ENCODE data around the gene MOCS1.

MOCS1 gene

DNA sequence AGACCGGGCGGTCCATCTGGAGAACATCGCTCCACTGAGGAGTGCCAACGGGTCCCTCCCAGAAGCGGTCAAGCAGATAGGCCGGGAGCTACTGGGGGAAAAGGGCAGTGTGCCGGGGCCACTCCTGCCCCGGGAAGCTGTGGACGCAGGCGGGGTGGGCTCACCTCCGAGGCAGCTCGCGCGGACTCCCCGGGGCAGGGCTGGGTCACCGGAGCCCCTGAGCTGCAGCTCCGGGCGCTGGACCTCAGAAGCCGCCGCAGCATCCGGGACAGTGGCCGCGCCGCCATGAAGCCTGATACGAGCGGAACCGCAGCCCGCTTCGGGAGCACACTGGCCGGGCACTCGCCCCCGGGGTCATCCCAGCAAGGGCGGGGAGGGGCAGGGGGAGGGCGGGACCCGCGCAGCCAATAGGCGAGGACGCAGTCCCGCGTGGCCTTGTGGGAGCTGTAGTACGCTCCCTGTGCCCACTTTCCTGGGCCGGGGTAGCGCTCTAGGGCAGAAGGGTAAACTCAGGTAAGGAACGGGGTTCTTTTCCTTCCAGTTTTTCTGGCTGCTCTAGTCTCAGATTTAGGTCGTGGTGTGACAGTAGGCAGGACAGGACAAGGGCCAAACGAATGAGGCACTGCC, at the start of gene MOCS1 (continued):
- TF ChIP-seq, protein P1, sequence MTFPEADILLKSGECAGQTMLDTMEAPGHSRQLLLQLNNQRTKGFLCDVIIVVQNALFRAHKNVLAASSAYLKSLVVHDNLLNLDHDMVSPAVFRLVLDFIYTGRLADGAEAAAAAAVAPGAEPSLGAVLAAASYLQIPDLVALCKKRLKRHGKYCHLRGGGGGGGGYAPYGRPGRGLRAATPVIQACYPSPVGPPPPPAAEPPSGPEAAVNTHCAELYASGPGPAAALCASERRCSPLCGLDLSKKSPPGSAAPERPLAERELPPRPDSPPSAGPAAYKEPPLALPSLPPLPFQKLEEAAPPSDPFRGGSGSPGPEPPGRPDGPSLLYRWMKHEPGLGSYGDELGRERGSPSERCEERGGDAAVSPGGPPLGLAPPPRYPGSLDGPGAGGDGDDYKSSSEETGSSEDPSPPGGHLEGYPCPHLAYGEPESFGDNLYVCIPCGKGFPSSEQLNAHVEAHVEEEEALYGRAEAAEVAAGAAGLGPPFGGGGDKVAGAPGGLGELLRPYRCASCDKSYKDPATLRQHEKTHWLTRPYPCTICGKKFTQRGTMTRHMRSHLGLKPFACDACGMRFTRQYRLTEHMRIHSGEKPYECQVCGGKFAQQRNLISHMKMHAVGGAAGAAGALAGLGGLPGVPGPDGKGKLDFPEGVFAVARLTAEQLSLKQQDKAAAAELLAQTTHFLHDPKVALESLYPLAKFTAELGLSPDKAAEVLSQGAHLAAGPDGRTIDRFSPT (tag by site-specific recombination; IDR thresholded peaks at IDR 0.05): peak; percentile 78
- TF ChIP-seq ZNF792 (tag by site-specific recombination; IDR thresholded peaks at IDR 0.05) (no peak), BCL11A (tag by site-specific recombination; IDR thresholded peaks at IDR 0.05; ENCODE audit: low read depth) (peak; percentile 70; the same call in 1 of the 2 replicates), ZNF354C (tag by site-specific recombination; IDR thresholded peaks at IDR 0.05; ENCODE audit: borderline replicate concordance, low read depth) (no peak), ZNF138 (tag by site-specific recombination; IDR thresholded peaks at IDR 0.05; ENCODE audit: borderline replicate concordance) (no peak), ZNF248 (tag by site-specific recombination; IDR thresholded peaks at IDR 0.05) (no peak), ZBTB20 (tag by site-specific recombination; IDR thresholded peaks at IDR 0.05) (peak; percentile 84; the same call in 1 of the 2 replicates), GLI2 (tag by site-specific recombination; IDR thresholded peaks at IDR 0.05; ENCODE audit: borderline replicate concordance, low read depth) (no peak), EGR2 (tag by site-specific recombination; IDR thresholded peaks at IDR 0.05; ENCODE audit: low read depth) (0 out of 2 replicates have a peak, but pooled peaks have one; percentile 14), ZNF747 (tag by site-specific recombination; IDR thresholded peaks at IDR 0.05) (no peak), ZBTB17 (tag by site-specific recombination; IDR thresholded peaks at IDR 0.05) (peak; percentile 32; the same call in 1 of the 2 replicates), MEIS1 (CRISPR knock-in tag; IDR thresholded peaks at IDR 0.05; ENCODE audit: borderline replicate concordance) (no peak), ZNF184 (tag by site-specific recombination; IDR thresholded peaks at IDR 0.05) (no peak), ZNF677 (tag by site-specific recombination; IDR thresholded peaks at IDR 0.05) (no peak)
- TF ChIP-seq, protein P2, sequence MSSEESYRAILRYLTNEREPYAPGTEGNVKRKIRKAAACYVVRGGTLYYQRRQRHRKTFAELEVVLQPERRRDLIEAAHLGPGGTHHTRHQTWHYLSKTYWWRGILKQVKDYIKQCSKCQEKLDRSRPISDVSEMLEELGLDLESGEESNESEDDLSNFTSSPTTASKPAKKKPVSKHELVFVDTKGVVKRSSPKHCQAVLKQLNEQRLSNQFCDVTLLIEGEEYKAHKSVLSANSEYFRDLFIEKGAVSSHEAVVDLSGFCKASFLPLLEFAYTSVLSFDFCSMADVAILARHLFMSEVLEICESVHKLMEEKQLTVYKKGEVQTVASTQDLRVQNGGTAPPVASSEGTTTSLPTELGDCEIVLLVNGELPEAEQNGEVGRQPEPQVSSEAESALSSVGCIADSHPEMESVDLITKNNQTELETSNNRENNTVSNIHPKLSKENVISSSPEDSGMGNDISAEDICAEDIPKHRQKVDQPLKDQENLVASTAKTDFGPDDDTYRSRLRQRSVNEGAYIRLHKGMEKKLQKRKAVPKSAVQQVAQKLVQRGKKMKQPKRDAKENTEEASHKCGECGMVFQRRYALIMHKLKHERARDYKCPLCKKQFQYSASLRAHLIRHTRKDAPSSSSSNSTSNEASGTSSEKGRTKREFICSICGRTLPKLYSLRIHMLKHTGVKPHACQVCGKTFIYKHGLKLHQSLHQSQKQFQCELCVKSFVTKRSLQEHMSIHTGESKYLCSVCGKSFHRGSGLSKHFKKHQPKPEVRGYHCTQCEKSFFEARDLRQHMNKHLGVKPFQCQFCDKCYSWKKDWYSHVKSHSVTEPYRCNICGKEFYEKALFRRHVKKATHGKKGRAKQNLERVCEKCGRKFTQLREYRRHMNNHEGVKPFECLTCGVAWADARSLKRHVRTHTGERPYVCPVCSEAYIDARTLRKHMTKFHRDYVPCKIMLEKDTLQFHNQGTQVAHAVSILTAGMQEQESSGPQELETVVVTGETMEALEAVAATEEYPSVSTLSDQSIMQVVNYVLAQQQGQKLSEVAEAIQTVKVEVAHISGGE (tag by site-specific recombination; conservative IDR thresholded peaks at IDR 0.05; ENCODE audit: low read depth): 0 out of 2 replicates have a peak, but pooled peaks have one; percentile 48
- TF ChIP-seq, protein P3, sequence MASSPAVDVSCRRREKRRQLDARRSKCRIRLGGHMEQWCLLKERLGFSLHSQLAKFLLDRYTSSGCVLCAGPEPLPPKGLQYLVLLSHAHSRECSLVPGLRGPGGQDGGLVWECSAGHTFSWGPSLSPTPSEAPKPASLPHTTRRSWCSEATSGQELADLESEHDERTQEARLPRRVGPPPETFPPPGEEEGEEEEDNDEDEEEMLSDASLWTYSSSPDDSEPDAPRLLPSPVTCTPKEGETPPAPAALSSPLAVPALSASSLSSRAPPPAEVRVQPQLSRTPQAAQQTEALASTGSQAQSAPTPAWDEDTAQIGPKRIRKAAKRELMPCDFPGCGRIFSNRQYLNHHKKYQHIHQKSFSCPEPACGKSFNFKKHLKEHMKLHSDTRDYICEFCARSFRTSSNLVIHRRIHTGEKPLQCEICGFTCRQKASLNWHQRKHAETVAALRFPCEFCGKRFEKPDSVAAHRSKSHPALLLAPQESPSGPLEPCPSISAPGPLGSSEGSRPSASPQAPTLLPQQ (tag by site-specific recombination; IDR thresholded peaks at IDR 0.05): no peak
- TF ChIP-seq, protein P4, sequence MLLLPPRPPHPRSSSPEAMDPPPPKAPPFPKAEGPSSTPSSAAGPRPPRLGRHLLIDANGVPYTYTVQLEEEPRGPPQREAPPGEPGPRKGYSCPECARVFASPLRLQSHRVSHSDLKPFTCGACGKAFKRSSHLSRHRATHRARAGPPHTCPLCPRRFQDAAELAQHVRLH (tag by site-specific recombination; IDR thresholded peaks at IDR 0.05): no peak
- TF ChIP-seq, protein P5, sequence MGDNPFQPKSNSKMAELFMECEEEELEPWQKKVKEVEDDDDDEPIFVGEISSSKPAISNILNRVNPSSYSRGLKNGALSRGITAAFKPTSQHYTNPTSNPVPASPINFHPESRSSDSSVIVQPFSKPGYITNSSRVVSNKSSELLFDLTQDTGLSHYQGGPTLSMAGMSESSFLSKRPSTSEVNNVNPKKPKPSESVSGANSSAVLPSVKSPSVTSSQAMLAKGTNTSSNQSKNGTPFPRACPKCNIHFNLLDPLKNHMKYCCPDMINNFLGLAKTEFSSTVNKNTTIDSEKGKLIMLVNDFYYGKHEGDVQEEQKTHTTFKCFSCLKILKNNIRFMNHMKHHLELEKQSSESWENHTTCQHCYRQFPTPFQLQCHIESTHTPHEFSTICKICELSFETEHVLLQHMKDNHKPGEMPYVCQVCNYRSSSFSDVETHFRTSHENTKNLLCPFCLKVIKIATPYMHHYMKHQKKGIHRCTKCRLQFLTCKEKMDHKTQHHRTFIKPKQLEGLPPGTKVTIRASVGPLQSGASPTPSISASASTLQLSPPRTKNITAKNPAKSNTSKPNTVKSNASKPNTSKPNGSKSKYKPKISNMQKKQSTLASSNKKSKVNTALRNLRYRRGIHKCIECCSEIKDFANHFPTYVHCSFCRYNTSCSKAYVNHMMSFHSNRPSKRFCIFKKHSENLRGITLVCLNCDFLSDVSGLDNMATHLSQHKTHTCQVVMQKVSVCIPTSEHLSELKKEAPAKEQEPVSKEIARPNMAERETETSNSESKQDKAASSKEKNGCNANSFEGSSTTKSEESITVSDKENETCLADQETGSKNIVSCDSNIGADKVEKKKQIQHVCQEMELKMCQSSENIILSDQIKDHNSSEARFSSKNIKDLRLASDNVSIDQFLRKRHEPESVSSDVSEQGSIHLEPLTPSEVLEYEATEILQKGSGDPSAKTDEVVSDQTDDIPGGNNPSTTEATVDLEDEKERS (tag by site-specific recombination; IDR thresholded peaks at IDR 0.05): no peak
- TF ChIP-seq, protein P6, sequence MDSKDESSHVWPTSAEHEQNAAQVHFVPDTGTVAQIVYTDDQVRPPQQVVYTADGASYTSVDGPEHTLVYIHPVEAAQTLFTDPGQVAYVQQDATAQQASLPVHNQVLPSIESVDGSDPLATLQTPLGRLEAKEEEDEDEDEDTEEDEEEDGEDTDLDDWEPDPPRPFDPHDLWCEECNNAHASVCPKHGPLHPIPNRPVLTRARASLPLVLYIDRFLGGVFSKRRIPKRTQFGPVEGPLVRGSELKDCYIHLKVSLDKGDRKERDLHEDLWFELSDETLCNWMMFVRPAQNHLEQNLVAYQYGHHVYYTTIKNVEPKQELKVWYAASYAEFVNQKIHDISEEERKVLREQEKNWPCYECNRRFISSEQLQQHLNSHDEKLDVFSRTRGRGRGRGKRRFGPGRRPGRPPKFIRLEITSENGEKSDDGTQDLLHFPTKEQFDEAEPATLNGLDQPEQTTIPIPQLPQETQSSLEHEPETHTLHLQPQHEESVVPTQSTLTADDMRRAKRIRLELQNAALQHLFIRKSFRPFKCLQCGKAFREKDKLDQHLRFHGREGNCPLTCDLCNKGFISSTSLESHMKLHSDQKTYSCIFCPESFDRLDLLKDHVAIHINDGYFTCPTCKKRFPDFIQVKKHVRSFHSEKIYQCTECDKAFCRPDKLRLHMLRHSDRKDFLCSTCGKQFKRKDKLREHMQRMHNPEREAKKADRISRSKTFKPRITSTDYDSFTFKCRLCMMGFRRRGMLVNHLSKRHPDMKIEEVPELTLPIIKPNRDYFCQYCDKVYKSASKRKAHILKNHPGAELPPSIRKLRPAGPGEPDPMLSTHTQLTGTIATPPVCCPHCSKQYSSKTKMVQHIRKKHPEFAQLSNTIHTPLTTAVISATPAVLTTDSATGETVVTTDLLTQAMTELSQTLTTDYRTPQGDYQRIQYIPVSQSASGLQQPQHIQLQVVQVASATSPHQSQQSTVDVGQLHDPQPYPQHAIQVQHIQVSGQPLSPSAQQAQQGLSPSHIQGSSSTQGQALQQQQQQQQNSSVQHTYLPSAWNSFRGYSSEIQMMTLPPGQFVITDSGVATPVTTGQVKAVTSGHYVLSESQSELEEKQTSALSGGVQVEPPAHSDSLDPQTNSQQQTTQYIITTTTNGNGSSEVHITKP (tag by site-specific recombination; IDR thresholded peaks at IDR 0.05): 0 out of 2 replicates have a peak, but pooled peaks have one; percentile 6
- TF ChIP-seq, protein P7, sequence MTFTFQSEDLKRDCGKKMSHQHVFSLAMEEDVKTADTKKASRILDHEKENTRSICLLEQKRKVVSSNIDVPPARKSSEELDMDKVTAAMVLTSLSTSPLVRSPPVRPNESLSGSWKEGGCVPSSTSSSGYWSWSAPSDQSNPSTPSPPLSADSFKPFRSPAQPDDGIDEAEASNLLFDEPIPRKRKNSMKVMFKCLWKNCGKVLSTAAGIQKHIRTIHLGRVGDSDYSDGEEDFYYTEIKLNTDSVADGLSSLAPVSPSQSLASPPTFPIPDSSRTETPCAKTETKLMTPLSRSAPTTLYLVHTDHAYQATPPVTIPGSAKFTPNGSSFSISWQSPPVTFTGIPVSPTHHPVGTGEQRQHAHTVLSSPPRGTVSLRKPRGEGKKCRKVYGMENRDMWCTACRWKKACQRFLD (tag by site-specific recombination; IDR thresholded peaks at IDR 0.05): no peak
- TF ChIP-seq, protein P8, sequence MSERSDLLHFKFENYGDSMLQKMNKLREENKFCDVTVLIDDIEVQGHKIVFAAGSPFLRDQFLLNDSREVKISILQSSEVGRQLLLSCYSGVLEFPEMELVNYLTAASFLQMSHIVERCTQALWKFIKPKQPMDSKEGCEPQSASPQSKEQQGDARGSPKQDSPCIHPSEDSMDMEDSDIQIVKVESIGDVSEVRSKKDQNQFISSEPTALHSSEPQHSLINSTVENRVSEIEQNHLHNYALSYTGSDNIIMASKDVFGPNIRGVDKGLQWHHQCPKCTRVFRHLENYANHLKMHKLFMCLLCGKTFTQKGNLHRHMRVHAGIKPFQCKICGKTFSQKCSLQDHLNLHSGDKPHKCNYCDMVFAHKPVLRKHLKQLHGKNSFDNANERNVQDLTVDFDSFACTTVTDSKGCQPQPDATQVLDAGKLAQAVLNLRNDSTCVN (tag by site-specific recombination; optimal IDR thresholded peaks at IDR 0.05): peak; percentile 85
